GM12878 (cell line): ENCODE data around the gene ATG101. TPM values are rescaled to one million over a fixed set of nuclear protein-coding genes. Genes with fewer than 3 reads are reported as not detected.

Experiments used
- ATAC-seq: fragments of 200-7000 bp; cut with Tn5 transposase; 3 replicates; pipeline ENCODE4 v1.9.1; 2020; ENCODE audit warnings: mild to moderate bottlenecking, moderate library complexity
- BruUV-seq: library from RNA; stranded (reverse); fragments of 400-500 nt; replicated peaks from 2 replicates; lab custom pipeline; 2021; lab: Mats Ljungman, UMichigan
- CTCF ChIA-PET: fragments of 300-600 bp; sonication (Branson Sonifier 250); formaldehyde crosslinking; extraction: SDS; loops from one replicate; lab custom pipeline; 2021; ENCODE audit warnings: inconsistent platforms; lab: Yijun Ruan, JAX
- POLR2A ChIA-PET: fragments of 350-600 bp; formaldehyde crosslinking; extraction: SDS; loops from one replicate; lab custom pipeline; 2021; ENCODE audit warnings: inconsistent platforms; lab: Charles Lee
- RAD21 ChIA-PET: fragments of 300-600 bp; sonication (Branson Sonifier 250); formaldehyde crosslinking; loops from one replicate; lab custom pipeline; 2023; ENCODE audit warnings: antibody characterized with exemption; ENCODE audit not compliant: unreplicated experiment; lab: Charles Lee
- SMC1A ChIA-PET: fragments of 300-600 bp; sonication (Branson Sonifier 250); formaldehyde crosslinking; loops from one replicate; lab custom pipeline; 2023; ENCODE audit not compliant: unreplicated experiment, uncharacterized antibody; lab: Charles Lee
- DNase-seq: peaks from one replicate; pipeline ENCODE4 v3.0.0-alpha.2; 2011; ENCODE audit warnings: low read depth, low spot score
- FAIRE-seq: peaks from 3 replicates; lab custom pipeline; 2011; peaks lifted over from hg19 to GRCh38; lab: Jason Lieb, UNC
- H2AFZ ChIP-seq: 2 replicates; pipeline ENCODE4 v1.6.0; 2011; ENCODE audit warnings: low read depth, low read length, control low read depth; ENCODE audit not compliant: control insufficient read depth
- H3K27ac ChIP-seq: 2 replicates; pipeline ENCODE4 v1.5.1; 2011; ENCODE audit warnings: control low read depth; ENCODE audit not compliant: control insufficient read depth, insufficient read depth
- H3K27me3 ChIP-seq, 2 experiments: replicated peaks in 1 of 2; 2 replicates each; pipeline versions ENCODE4 v1.6.0 to v1.6.1; 2011; ENCODE audit warnings: low read length in 1 of 2; ENCODE audit not compliant: control insufficient read depth in 2 of 2, insufficient read depth in 2 of 2
- H3K36me3 ChIP-seq, 2 experiments: 2 replicates each; pipeline ENCODE4 v1.5.1; 2011; ENCODE audit warnings: low read length in 1 of 2; ENCODE audit not compliant: control insufficient read depth in 2 of 2, insufficient read depth in 2 of 2
- H3K4me1 ChIP-seq: 2 replicates; pipeline ENCODE4 v1.6.1; 2011; ENCODE audit warnings: mild to moderate bottlenecking, low read length, moderate library complexity, mixed read lengths; ENCODE audit not compliant: control insufficient read depth, insufficient read depth
- H3K4me2 ChIP-seq: 2 replicates; pipeline ENCODE4 v1.6.0; 2011; ENCODE audit warnings: control low read depth; ENCODE audit not compliant: control insufficient read depth, insufficient read depth
- H3K4me3 ChIP-seq: fragments of 200-600 bp; sonication (generic); 2 replicates; pipeline ENCODE4 v1.5.1; 2016
- H3K79me2 ChIP-seq: 2 replicates; pipeline ENCODE4 v1.6.0; 2011; ENCODE audit warnings: low read length; ENCODE audit not compliant: control insufficient read depth, insufficient read depth
- H3K9ac ChIP-seq: 2 replicates; pipeline ENCODE4 v1.8.0; 2011; ENCODE audit warnings: low read length, control low read depth, mixed read lengths; ENCODE audit not compliant: control insufficient read depth, insufficient read depth
- H3K9me3 ChIP-seq: replicated peaks from 3 replicates; pipeline ENCODE4 v1.5.1; 2011; ENCODE audit warnings: mild to moderate bottlenecking, low read length; ENCODE audit not compliant: control insufficient read depth, insufficient read depth
- H4K20me1 ChIP-seq: 2 replicates; pipeline ENCODE4 v1.6.0; 2011; ENCODE audit not compliant: control insufficient read depth, insufficient read depth
- ATF2 ChIP-seq: IDR thresholded peaks from 2 replicates; pipeline ENCODE4 v1.6.1; 2012; ENCODE audit warnings: low read length, inconsistent platforms
- CHD4 ChIP-seq: fragments of 200-600 bp; sonication (generic); IDR thresholded peaks from 2 replicates; pipeline ENCODE4 v1.6.1; 2016; ENCODE audit warnings: mild to moderate bottlenecking
- E4F1 ChIP-seq: fragments of 450-650 bp; IDR thresholded peaks from 2 replicates; pipeline ENCODE4 v1.6.1; 2018; ENCODE audit warnings: borderline replicate concordance, mild to moderate bottlenecking; ENCODE audit not compliant: partially characterized antibody
- HDAC2 ChIP-seq: fragments of 200-600 bp; sonication (generic); IDR thresholded peaks from 2 replicates; pipeline ENCODE4 v1.6.1; 2017
- IRF5 ChIP-seq: fragments of 450-650 bp; IDR thresholded peaks from 2 replicates; pipeline ENCODE4 v1.6.1; 2017; ENCODE audit warnings: borderline replicate concordance
- MTA3 ChIP-seq: IDR thresholded peaks from 2 replicates; pipeline ENCODE4 v1.6.1; 2012; ENCODE audit warnings: low read length, inconsistent platforms, borderline replicate concordance
- RAD51 ChIP-seq: fragments of 450-650 bp; IDR thresholded peaks from 2 replicates; pipeline ENCODE4 v1.6.1; 2016; ENCODE audit warnings: moderate library complexity, mild to moderate bottlenecking, inconsistent platforms
- RBBP5 ChIP-seq: fragments of 200-600 bp; sonication (generic); conservative IDR thresholded peaks from 2 replicates; pipeline ENCODE4 v1.6.1; 2016
- ZNF207 ChIP-seq: fragments of 450-650 bp; IDR thresholded peaks from 2 replicates; pipeline ENCODE4 v1.6.1; 2014; ENCODE audit warnings: antibody characterized with exemption, mild to moderate bottlenecking, borderline replicate concordance
- WGBS: methylation state at CpG from one replicate; pipeline ENCODE4 v1.1.6; 2016; ENCODE audit warnings: low lambda C conversion rate; ENCODE audit not compliant: insufficient replicate concordance, insufficient coverage; ENCODE audit errors: missing lambda C conversion rate; 5-methylcytosine and 5-hydroxymethylcytosine counted together
- in situ Hi-C: fragments of 300-500 bp; cut with MboI; formaldehyde crosslinking; loops from 9 replicates; pipeline ENCODE4 v1.14.3; 2018; ENCODE audit warnings: mixed read lengths
- intact Hi-C: fragments of 100-400 bp; cut with micrococcal nuclease; formaldehyde crosslinking; loops from one replicate; pipeline ENCODE4 v1.14.2; 2022; ENCODE audit not compliant: unreplicated experiment
- polyA plus RNA-seq, 11 experiments: library from polyadenylated mRNA; depleted of rRNA in 4 of 11; unstranded in 6 of 11; stranded (reverse) in 5 of 11; fragments of >200 nt; fragmentation: Nextera tagmentation in 4 of 11; fragmentation: Illumina TruSeq in 1 of 11; extraction: Ambion mirVana in 4 of 11; extraction: Trizol in 1 of 11; gene quantifications; 1 replicate in 1 of 11; 2 replicates in 10 of 11; pipeline versions ENCODE4 v1.2.1 to v1.2.3, GENCODE V29; 2011 to 2016; ENCODE audit warnings: inconsistent platforms in 2 of 11, missing spikeins in 2 of 11, low read depth in 1 of 11
- total RNA-seq, 4 experiments: library from RNA; depleted of rRNA in 3 of 4; stranded (reverse); fragments of >200 nt in 3 of 4; fragmentation: Illumina TruSeq in 1 of 4; extraction: Trizol in 1 of 4; gene quantifications; 2 replicates each; pipeline versions ENCODE4 v1.2.1 to v1.2.3, GENCODE V29; 2013 to 2021

ATG101 gene
- total and polyA plus RNA-seq, 10 of the 15 experiments (the other 5 are each of a cell fraction or from before 2014, with no cell fraction given) = 2.7 to 49.8 (median 35.3) TPM

- Histone ChIP-seq H3K9me3 (no peaks in the 10 kb centered on the region), H3K4me1 (peaks cover 4% of the 10 kb centered on the region), H3K4me3 (no peak overlapping the region), H3K9ac (no peak overlapping the region), H4K20me1 (no peaks in the 10 kb centered on the region), H3K27ac (no peak overlapping the region), H3K4me2 (no peak overlapping the region), H3K36me3 (no peaks in the 10 kb centered on the region), H3K79me2 (no peaks in the 10 kb centered on the region), H3K27me3 (no peaks in the 10 kb centered on the region; a peak in 1 of 4 replicates), H2AFZ (no peak overlapping the region)
- 73% methylated on average over 7 of the region's 7 CpGs for WGBS
- CTCF ChIA-PET = interaction anchor here (1.4 to 1.9 kb wide), 2 partner anchors 8 to 23 kb away, joined by 6 to 9 read pairs; no protein-coding TSS in a partner anchor
- in situ Hi-C loops = no loop called here
- no peak for FAIRE-seq
- POLR2A ChIA-PET = interaction anchor here (0.6 kb wide), 1 partner anchor 1094 kb away, joined by 3 read pairs; no protein-coding TSS in a partner anchor
- DNase-seq = no peak
- SMC1A ChIA-PET = interaction anchor here (0.6 to 1.7 kb wide), 4 partner anchors 9 to 68 kb away, joined by 3 to 7 read pairs (median 4); no protein-coding TSS in a partner anchor
- BruUV-seq = no TSS peak
- RAD21 ChIA-PET = interaction anchor here (1.2 kb wide), 1 partner anchor 68 kb away, joined by 3 read pairs; no protein-coding TSS in a partner anchor
- no peak for ATAC-seq
- TF ChIP-seq RAD51 (no peak), CHD4 (no peak), E4F1 (no peak), MTA3 (no peak), ATF2 (no peak), IRF5 (no peak), HDAC2 (no peak), ZNF207 (no peak), RBBP5 (no peak)
- intact Hi-C loops = no loop called here
Observed at GRCh38 chr12:52093346-52093745, 23.6 kb downstream of the ATG101 start.
